Dermis blood vessel endothelial cell (primary cell): ENCODE results near the gene ABR. TPM values are rescaled to one million over a fixed set of nuclear protein-coding genes. Genes with fewer than 3 reads are reported as not detected.
A peak's percentile ranks its signal among the peaks of the same experiment; 100 is the strongest.
"Not testable (repeated sequence)": the region's sequence is repeated elsewhere in the genome, so short reads cannot be mapped to it uniquely, and the experiment has no call there.

Source experiments
- DNase-seq: peaks from one replicate; pipeline ENCODE4 v3.0.0; 2010
- total RNA-seq: library from RNA; depleted of rRNA; stranded (reverse); fragments of >200 nt; gene quantifications from 2 replicates; pipeline ENCODE4 v1.2.3, GENCODE V29; 2014

The ABR gene
- total RNA-seq, 1 donor from 2014 or later: 38.5 TPM

DNA sequence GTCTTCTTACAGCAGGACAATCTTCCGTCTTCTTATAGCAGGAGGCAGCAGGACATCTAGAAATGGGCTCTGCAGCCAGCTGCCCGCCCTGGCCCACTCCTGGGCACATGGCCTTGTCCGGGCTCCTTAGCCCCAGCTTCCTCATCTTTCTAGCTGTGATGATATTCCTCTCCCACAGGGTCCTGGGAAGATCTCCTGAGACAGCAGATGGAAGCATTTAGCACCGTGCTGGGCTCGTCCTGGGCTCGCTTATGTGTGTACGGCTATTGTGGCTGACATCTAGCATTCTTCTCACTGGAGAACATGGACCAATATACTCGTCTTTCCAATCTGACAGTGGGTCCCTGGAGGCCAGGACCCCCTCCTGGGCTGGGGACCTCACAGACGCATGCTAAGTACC is 134.3 kb downstream of the ABR start:
- no peak for DNase-seq

- not testable (repeated sequence) for DNase-seq
These were observed 135.3 kb downstream of the ABR start for GRCh38 chr17:1044387-1045009.

DNA sequence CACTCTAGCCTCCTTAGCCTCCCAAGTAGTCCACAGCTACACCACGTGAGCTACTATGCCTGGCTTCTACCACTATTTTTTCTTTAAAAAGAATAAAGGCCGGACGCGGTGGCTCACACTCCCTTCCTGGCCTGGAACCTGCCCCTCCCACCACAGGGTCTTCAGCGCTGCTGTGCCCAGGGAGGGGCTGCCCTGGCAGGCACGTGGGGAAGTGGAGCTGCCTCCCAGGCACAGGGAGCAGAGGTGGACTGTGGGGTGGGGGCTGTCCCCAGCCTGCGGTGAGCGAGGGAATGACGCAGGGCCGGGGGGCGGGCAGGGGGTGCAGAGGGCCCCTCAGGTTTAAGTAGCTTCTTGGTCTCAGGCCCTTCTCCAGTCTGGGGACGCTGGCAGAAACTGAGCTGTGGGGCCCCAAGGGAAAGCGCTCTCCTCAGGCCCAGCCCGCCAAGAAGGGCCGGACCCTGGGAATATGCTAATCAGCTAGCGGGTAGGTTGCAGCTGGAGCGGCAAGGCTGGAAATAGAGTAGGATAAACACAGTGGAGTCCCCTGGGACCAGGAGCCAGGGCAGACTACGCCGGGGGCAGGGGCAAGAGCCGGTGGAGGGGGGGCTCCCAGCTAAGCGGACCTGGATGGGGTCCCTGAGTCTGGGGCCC is 136.1 kb downstream of the ABR start:
- peak; percentile 95 for DNase-seq

- DNase-seq: no peak
These were observed 137.3 kb downstream of the ABR start for GRCh38 chr17:1042486-1042885.

- no peak for DNase-seq
These were observed 138.0 kb downstream of the ABR start for GRCh38 chr17:1041746-1042145.

GRCh38 chr17:1040216-1040600 is 139.6 kb downstream of the ABR start:
- DNase-seq: no peak

GRCh38 chr17:1039511-1040215 is 140.1 kb downstream of the ABR start:
- peak; percentile 92 for DNase-seq

GRCh38 chr17:1039123-1039507 is 140.7 kb downstream of the ABR start:
- no peak for DNase-seq

DNA sequence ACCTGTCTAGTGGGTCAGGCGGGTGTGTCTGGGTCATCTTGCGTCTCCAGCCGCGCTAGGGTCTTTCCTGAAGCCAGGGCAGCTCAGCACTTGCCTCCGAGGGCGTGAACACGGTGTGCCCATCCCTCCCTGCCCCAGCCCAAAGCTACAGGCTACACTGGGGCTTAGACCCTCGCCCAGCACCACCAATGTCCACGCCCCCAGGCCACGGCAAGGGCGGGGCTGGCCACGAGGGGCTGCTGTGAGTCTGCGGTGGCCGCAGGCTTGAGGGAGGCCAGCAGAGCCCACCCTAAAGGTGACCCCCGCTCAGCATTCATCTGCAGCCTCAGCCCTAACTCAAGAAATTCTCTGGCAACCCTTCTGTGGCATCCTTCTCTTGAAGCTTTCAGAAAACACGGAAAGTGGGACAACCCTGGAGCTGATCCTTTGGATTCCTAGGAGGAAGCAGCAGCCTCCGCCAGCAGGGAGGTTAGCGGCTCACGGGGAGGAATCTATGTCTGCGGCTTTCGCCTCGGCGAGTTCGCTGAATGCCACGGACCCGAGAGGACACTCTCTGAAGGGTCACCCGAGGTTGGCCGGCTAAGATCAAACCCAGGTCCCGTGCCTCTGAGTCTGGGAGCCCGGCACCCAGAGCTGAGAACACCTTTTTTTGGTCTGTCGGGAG is 141.2 kb downstream of the ABR start:
- DNase-seq: no peak

- no peak for DNase-seq
These were observed 142.4 kb downstream of the ABR start for GRCh38 chr17:1037238-1037879.

DNA sequence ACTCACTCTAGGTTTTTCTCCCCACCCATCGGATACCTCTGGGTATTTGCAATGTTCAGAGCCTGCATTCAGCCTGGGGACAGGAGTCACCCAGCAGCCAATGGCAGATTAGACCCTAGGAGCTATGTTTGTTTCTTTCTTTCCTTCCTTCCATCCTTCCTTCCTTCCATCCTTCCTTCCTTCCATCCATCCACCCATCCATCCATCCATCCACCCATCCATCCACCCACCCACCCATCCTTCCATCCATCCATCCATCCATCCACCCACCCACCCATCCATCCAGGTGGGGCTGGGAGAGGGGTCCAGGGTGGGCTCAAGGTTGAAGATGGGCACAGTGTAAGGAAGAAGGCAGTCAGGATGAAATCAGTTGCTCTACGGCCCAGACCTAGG is 142.9 kb downstream of the ABR start:
- no peak for DNase-seq

- DNase-seq: no peak
These were observed 143.5 kb downstream of the ABR start for GRCh38 chr17:1036171-1036844.

DNA sequence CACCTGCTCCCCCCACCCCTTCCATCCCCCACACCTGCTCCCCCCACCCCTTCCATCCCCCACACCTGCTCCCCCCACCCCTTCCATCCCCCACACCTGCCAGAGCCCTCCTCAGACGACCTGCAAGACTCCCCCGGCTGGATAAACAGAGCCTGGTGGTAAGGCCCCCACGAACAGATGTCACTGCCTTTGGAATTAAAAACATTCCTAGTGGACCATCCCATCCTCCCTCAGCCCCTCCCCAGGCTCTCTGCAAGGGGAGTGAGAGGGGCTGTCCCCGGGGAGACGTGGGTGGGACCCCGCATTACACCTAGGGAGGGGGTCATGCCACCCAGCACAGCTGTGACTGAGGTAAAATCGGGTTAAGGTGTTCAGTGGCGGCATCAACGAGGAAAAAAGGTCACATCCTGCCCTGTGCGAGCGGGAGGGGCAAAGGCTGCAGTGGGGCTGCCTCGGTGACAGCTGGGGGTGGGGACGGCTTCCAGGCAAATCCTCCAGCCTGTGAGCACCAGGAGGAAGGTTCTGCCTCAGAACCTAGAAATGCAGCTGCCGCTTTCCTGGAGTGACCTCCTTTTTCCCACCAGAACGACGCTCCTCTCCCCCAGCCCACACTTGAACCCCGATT is 144.1 kb downstream of the ABR start:
- no peak for DNase-seq

DNA sequence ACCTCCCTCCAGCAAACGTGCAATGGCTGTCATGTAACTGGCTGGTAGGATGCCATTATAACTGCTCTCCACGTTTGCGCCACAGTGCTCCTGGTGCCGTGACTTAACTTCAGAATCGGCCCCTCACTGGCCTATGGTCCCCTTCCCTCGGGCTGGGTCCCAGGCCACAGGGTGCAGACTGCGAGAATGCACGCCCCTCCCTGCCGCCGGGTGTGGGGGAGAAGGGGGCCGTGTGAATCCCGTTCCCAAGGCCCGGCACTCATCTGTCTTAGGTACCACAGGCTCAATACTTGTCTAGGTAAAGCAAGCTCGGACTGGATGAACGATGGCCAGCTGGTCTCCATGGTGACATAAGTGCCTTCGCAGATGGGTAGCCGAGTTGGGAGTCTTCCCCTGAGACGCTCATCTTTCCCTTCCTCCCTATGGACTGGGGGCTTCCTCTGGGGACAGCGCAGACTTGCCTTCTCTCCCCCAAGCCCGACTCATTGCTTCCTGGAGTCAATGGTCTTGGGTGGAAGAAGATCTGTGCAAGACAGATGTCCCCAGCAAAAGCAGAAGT is 145.1 kb downstream of the ABR start:
- no peak for DNase-seq

DNA sequence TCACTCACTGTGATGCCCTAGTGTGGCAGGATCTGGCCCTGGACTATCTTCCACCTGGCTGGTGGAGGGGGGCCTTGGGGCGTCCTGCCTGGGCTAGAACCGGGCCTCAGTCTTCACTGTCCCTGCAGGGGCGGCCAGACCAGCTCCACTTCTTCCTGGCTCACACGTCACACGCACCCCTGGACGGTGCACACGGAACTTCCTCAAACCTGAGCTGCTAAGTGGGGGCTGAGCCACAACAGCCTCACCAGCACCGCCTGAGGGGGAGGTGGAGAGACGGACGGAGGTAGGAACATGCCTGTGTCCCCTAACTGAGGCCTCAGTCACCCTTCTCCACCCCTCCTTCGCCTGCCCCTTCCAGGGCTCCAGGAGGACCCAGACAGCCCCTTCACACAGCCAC is 146.3 kb downstream of the ABR start:
- DNase-seq: no peak

DNA sequence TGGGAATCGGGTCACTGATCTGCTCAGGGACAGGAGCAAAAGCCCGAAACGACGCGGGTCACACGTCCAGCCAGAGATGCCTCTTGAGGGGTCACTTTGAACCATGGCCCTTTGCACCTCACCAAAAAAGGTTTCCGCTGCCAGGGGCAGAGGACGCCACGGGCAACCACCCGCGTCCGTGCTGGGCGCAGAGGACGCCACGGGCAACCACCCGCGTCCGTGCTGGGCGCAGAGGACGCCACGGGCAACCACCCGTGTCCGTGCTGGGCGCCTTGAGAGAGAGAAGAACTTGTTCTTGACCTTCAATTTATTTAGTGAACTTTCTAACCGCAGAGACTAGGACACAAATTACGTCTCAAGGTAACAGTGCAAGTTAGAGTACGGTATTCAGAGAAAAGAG is 147.4 kb downstream of the ABR start:
- no peak for DNase-seq

GRCh38 chr17:1031711-1032110 is 148.1 kb downstream of the ABR start:
- no peak for DNase-seq

DNA sequence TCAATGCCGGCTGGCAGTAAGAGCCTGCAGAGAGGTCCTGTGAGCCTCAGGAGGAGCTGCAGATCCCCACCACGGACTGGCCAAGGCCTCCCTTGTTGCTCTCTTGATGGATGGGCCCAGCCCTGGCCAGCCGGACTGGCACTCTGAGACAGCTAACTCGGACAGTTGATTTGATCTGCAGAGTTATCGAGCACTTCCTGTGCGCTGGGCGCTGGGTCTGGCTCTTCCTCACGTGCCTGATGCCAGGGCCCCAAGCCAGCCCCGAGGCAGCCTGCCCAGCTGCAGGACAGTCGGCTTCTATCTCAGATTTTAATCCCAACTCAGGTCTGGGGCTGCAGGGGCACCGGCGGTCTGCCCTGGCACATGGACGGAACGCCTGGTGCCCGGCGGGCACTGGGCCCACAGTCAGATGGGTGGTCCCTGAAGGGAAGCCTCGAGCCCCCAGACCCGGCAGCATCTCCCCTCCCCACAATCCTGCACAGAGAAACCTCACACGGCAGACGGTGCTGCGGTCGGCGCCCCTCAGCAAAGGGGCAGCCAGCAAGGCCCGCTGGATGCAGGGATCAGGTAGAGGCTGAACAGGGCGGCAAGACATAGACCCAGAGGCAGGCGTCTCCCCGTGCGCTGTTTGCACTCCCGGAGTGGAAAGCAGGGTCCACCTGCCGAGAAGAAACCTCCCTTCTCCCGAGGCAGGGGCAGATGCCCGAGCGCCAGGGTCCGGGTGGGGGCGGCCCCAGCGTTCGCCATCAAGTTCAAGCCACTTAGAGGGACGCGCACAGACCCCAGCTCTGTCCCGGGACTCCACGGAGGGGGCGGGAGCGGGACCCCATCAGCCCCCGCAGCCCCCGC is 148.9 kb downstream of the ABR start:
- DNase-seq: no peak

GRCh38 chr17:1029922-1030644 is 149.7 kb downstream of the ABR start:
- no peak for DNase-seq
